ENCODE results near the gene REG1A.

Gene REG1A

DNA sequence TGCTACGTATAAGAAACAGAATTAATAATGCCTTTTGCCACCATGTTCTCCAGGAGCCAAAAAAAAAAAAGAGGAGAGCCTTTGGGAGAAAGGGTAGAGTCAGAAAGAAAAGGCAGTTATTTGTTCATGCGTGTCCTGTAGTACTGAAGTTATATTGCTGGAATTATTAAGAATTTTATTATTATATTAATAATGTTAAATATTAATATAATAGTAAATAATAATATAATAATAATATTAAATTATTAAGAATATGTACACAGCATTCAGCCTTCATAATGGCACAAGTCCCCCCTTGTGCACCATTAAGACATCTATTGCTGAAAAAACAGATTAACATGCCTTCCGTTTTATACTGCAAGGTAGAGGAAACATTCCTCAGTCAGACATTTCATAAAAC lies 8.1 kb downstream of the REG1A start:
- DNase-seq, result no peak

DNA sequence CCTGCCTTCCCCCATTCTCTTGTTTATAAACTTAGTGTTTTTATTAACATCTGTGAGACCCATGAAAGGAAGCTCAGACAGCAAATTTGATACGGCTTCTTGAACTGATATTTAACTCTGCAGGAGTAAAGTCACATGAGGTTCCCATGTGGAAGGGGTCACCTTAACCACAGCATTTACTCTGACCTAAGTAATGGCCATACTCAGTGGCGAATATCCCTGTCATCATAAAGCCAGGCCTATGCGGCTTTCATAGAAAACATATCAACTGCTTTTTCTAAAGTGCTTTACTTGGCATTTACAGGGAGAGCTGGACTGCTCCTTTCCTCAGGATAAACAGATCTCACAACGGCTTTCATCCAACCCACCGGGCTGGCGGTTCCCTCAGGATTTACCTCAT lies 9.0 kb downstream of the REG1A start:
- DNase-seq, result no peak

DNA sequence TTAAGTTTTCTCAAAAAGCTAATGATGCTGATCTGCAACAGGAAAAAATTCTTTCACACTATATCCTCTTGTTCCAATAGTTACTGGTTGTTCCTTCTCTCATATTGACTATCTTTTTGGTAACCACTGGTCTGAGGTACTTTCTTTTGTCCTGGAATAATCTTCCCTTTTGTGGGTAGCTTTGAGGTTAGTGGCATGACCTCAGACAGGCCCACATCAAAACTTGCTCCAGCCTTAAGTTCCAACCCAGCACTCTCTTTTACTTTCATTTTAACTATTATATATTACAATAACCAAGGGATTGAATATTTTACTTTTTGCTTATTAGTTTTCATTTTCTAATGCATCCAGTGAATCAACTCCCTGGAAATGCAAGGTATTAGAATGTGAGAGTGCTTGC lies 9.5 kb downstream of the REG1A start:
- no peak for DNase-seq

DNA sequence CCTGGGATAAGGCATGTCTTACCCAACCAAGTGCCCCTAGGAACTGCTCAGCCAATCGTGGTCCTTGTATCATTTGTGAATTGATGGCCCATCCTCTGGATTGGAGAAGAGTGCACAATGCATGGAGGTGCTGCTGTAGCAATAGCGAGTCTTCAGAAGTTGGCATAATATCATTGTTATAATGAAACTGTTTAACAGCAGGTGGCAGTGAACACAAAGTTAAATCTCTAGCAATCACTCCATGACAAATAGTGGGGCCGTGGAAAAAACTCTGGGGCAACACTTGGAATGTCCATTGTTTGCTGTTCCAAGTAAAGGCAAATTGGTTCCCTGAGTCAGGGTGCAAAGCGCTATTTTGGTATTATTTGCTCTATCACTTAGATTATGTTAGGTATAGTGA lies 11.4 kb downstream of the REG1A start:
- no peak for DNase-seq

DNA sequence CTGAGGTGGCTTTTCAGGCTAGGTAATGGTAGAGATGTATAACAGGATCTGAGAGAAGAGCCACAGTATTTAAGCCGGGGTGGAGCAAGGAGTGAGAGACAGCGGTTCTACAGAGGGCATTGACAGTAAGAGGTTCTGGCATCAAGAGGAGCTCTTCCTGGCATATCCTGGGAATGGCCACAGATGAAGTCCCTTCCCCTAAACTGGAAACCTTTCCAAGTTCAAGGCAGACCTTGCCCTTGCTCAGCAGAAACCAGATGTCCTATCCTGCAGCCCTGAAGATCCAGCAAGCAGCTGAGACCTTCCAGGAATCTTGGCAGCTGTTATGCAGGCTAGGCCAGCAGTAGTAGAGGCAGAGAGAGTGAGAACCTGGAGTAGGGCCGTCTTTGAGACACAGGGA lies 18.1 kb downstream of the REG1A start:
- DNase-seq, result no peak

DNA sequence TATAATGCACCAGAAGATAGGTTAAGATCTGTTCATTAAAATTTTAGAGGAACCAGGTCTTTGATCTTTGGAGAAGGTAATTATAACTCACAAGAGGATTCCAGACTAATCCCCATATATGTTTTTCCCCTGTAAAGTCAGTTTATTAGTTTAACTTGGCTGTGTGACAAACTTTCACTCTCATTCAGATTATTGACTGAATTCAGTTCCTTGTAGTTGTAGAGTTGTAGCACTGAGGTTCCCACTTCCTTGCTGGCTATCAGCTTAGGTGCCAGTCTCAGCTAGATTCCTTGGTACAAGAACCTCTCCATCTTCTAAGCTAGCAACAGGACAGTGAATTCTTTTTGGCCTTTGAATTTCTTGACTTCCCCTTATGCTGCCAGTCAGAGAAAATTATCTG lies 19.1 kb downstream of the REG1A start:
- DNase-seq, result no peak

DNA sequence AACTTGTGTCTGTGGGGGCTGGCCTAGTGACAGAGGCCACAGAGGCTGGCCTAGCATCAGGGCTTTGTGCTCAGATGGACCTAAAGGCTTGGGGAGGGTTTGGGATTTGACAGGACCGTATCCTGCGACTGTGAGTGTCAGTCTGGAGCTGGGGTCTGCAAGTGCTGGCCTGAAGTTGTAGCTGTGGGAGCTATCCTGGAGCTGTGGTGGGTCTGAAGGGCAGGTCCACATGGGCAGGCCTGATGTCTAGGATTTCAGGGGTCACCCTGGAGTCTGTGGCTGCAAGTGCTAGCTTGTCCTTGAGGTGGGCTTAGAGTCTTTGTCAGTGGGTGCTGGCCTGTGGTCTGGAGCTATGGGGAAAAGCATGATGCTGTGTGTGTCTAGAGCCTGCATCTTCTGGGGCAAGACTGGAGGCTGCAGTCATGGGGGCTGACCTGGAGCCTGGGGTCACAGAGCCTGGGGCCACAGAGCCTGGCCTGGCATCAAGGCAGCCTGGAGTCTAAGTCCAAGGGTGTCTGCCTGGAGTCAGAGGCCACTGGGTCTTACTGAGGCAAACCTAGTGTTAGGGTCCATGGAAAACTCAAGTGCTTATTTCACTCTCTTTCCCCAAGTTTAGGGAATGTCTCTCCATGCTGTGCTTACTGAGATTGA lies 35.7 kb downstream of the REG1A start:
- no peak for DNase-seq

DNA sequence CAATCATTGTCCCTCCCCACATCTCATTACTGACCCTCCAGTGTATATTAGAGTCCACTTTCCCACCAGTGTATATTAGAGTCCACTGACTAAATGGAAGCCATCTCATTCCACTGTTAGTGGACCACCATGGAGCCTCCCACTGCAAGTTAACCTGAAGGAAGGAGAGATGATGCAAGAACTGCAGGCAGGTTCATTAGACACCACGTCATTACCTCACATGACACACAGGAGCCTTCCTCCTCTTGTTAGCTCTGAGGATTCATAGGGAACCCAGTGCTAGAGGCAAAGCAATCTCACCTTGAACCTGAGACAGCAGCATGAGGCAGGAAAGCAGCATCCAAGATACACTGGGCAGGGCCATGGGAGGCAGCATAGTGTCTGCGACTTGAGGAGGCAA lies 38.7 kb downstream of the REG1A start:
- DNase-seq, result no peak

DNA sequence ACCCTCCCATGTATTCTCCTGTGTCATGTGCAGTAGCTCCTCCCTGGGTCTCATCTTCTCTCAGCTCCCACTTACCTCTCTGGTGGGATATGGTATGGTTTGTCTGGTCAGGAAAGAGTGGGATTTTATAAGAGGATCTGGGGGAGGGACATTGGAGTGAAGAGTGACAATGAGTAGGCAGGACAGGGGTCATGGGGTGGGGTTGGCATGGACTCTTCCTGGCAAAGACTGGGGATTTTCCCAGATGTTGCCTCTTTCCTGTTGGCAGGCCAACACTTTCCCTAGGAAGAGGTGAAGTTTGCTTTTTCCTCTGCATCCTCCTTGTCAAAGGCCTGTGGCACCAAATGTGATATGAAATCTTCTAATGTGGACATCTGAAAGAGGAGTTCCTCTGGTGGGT lies 39.4 kb downstream of the REG1A start, which contains the start of gene REG3A:
Gene REG3A, minus strand, starts transcription at position 101 of the 400 bp plus-strand sequence. CDS start 348 bp downstream, outside the sequence.
- DNase-seq, result no peak

DNA sequence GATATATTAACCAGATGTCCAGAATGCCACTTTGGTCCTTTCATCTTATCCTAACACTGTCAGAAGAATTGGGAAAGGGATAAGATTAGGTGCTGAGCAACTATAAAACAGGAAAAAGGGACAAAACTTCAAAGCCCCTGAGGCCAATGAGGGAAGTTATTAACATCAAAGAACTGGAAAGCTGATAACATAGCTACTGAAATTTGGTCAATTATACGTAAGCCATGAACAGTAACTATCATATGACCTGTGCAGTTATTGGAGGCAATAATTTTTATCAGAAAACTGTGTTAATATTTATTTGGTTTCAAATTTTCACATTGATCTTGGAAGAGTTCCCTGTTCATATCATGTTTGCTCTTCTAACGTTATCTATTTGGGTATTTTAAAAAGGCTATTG lies 41.8 kb downstream of the REG1A start:
- no peak for DNase-seq

DNA sequence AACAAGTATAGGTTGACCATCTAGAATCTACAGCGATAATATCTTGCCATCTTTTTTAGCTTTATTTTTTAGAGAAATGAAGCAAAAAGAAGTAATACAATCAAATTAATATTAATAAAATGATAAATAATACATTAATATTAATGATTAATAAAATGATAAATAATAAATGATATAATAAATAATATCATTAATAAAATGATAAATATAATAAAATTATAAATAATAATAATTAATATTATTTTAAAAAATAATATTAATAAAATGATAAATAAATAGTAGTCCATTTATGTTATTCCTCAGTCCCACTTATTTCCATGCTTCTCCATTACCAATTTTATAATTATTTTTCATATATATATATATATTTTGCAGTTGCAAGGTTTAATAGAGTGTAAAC lies 42.5 kb downstream of the REG1A start:
- no peak for DNase-seq

DNA sequence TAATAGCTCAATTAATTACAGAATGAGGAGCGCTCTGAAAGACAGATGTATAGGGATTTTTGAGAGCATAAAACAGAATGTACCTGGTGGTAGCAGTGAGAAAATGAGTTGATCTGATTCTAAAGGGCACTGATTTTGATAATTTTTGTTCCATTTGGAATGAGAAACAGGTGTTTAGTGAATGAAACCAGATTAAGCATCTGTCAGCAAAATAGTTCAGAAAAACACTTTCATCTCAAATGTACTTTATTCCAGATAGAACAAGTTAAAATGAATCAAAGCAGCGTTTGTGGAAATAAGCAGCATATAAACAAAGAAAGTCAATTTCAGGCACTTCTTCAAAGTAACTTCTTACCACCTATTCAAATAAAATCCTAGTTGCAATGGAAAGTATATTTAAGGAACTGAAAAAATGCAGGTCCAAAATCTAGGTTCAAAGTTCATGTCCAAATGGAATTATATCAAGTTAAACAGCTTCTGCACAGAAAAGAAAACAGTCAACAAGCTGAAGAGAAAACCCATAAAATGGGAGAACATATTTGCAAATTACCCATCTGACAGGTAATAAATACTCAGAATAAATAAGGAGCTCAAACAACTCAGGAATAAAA lies 51.2 kb downstream of the REG1A start:
- DNase-seq, result no peak
